GM18873 (cell line): ENCODE data around the gene ZFP92.

Source experiments
- ATAC-seq: cut with Tn5 transposase; IDR thresholded peaks from one replicate; pipeline ENCODE4 v1.9.1; 2021; ENCODE audit warnings: mild to moderate bottlenecking, moderate library complexity, moderate number of reproducible peaks; ENCODE audit not compliant: unreplicated experiment, low FRiP score

The ZFP92 gene

DNA sequence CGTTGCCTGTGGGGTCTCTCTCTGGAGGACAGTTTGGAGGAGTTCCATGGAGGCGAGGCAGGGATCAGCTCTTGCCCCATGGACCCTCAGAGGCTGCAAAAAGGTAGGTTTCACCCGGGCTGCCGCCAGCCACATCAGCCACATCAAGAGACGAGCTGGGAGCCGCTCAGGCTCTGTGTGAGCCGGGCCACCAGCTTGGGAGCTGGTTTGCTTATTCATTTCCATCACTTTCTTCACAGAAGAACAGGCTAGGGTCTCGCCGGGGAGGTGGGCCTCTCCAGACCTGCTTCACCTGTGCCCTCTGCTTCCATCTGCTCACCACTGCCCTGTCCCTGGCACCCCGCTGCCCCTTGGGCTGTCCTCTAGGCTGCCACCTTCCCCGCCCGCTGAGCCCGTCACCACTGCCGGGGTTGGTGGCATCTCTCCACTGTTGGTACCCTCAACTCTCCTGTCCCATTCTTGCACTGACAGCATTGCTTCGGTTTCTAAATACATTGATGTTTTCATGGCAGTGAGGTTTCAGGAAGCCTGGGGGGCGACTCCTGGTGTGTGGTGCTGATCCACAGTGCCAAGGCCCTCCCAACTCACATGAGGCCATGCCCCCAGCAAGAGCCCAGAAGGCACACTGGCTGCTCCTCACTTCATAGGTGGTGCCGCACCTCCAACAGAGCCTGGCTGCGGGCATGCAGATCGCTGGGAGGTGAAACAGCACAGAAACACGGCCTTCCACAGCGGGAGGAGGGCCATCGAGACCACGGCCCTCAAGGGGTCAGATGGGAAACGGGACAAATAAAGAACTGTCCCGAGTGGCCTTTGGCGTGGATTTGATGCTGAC, 39.1 kb downstream of the ZFP92 start:
- ATAC-seq = no peak

GRCh38 chrX:153450949-153451277, 39.6 kb downstream of the ZFP92 start:
- no peak for ATAC-seq

DNA sequence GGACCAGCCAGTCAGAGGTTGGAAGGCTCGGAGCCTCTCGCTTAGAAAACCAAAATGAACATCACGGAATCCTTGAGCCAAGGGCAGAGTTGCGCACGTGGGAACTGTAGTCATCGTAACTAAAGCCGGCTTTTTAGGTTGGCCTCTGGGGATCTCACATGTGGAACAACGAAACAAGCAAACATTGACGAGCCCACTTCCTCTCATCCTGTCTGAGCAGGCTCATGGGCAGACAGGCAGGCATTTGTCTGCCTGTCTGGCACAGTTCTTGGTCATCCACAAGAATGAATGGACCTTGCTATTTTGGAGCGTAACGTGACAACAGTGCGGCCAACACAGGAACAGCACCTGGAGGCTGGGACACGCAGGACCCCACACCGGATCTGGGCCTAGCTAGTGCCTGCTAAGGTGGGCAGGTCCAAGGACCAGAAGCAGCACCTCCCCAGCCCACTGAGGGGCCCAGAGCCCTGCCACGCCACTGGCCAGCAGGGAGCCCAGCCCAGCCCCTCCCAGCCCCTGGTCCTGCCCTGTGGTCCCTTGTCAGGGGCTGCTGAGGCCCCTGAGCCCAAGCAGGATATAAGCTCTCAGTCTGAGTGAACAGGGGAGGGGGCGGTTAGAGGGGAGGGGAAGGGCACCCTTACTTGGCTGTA, 43.8 kb downstream of the ZFP92 start:
- no peak for ATAC-seq

GRCh38 chrX:153455571-153455970, 44.3 kb downstream of the ZFP92 start:
- ATAC-seq = no peak

- ATAC-seq = no peak
Observed at GRCh38 chrX:153456161-153456560, 44.9 kb downstream of the ZFP92 start.

- ATAC-seq = no peak
Observed at GRCh38 chrX:153456704-153457103, 45.4 kb downstream of the ZFP92 start.

- ATAC-seq = no peak
Observed at GRCh38 chrX:153457136-153457825, 46.0 kb downstream of the ZFP92 start.

DNA sequence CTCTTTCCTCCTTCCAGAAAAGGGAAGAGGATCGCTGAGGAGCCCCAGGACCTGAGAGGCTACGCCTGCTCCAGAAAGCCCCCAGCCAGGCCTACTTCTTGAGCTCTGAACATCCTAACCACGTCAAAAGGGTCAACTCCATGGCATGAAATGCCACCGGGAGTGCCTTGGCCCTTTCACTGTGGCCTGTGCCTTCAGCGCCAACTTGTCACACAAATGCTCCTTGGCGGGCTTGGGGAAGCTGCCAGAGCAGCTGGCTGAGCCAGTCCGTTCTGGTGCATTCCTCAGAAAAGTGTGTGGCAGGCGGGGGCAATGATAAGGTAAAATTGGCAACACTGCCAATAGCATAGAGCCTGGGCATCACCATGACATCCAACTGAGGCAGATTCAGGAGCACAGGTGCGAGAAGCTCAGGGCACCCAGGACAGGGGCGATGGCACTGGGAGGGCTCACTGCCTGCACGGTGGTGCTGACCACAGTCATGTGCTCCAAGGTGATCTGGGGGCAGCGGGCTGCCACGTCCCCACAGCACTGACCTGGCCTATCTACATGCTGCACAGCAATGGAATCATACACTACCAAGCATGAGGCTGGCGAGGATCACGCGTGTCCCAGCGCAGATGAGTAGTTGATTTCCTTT, 46.7 kb downstream of the ZFP92 start:
- no peak for ATAC-seq

GRCh38 chrX:153458476-153458875, 47.2 kb downstream of the ZFP92 start:
- no peak for ATAC-seq

- no peak for ATAC-seq
Observed at GRCh38 chrX:153459986-153460385, 48.7 kb downstream of the ZFP92 start.

DNA sequence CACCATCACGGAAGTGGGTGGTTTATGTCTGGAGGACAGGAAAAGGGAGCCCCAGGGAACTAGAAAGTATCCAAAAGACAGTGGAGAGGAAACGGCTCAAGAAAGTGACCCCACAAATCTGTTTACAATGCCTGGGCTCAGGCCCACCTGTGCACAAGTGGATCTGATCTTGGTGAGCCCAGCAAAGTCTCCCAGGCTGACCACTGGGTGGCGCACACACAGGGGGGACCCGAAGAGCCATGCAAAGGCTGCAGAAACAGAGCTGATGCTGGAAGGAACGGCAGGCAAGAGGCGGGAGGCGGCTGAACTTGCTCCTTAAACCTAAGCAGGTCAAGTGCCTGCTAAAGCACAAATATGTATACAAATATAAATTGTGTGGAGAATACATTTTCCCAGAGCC, 49.6 kb downstream of the ZFP92 start:
- no peak for ATAC-seq
